GM12873 (cell line): ENCODE data around the gene SPINK9.

Experiments used
- TF ChIP-seq, protein P1 (sequence below): IDR thresholded peaks from 2 replicates; pipeline ENCODE4 v1.5.1; 2012; ENCODE audit warnings: low read depth, mild to moderate bottlenecking, moderate library complexity, low read length, control low read depth; ENCODE audit not compliant: insufficient read depth; ENCODE audit errors: missing control alignments

The SPINK9 gene

DNA sequence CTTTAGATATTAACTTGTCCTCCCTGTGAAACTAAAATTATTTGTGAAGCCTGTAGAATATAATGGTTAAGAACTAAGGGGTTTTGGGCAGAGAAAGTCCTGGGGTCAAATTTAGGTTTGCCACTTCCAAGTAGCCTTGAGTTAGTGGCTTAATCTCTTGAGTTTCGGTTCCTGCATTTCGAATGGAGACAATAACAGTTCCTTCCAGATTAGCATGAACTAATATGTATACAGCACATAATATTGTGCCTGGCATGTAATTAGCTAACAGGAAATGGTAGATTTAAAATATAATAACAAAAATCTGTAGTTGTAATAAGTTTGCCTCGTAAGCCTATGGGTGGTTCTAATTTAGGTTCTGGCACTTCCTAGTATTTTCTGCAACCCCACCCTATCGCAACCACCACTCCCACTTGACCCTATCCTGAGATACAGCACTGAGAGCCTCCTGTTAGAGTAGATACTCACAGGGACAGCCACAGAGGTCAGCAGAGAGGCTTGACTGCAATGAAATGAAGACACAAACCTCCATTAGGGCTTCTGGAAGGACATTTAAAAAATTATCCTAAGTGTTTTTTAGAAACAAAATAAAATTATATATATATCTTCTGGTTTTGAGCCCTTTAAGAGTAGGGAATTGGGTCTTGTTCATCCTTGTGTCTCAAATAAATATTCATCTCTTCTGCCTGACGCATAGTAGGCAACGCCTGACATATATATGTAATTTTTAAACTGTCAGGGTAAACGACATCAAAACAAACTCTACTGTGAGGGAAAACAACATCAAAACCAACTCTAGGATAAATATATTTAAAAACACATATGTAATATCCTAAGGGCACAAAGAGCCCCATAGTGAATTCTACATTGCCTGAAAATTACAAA is 8.5 kb downstream of the SPINK9 start:
- TF ChIP-seq, protein P1, sequence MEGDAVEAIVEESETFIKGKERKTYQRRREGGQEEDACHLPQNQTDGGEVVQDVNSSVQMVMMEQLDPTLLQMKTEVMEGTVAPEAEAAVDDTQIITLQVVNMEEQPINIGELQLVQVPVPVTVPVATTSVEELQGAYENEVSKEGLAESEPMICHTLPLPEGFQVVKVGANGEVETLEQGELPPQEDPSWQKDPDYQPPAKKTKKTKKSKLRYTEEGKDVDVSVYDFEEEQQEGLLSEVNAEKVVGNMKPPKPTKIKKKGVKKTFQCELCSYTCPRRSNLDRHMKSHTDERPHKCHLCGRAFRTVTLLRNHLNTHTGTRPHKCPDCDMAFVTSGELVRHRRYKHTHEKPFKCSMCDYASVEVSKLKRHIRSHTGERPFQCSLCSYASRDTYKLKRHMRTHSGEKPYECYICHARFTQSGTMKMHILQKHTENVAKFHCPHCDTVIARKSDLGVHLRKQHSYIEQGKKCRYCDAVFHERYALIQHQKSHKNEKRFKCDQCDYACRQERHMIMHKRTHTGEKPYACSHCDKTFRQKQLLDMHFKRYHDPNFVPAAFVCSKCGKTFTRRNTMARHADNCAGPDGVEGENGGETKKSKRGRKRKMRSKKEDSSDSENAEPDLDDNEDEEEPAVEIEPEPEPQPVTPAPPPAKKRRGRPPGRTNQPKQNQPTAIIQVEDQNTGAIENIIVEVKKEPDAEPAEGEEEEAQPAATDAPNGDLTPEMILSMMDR = no peak

DNA sequence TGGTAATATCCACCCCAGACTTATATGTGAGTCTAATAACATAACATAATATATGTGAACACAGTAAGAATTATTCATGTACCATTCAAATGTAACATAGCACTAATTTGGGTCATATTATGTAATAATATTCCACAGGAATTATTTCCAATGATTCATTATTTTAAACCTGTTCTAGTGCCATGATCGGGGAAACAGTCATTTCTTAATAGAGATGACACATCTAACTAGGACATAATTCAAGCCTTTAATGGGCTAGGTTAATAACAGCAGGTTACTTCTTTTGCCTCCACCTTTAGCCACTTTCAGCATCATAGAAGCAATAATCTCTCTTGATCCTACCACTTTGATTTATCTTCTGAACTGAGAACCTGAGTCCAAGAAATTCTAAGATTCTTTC is 12.3 kb downstream of the SPINK9 start:
- TF ChIP-seq, protein P1 = no peak

DNA sequence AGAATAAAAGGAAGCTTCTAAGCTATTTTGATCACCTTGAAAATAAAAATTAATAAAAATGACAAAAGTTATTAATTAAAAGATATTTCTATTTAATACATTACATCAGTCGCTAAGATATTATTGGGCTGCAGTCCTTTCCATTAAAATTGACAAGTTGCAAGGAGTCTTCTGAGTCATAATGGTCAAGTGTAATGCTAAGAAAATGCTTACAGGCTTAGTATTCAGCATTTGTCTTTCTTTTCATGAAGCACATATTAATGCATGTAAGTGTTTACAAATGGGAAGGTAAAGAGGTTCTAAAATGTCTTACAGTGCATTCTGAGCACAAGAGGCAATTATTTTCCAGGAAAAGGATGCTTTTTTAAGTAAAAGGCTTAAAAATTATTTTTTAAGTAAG is 17.3 kb downstream of the SPINK9 start:
- TF ChIP-seq, protein P1 = no peak

DNA sequence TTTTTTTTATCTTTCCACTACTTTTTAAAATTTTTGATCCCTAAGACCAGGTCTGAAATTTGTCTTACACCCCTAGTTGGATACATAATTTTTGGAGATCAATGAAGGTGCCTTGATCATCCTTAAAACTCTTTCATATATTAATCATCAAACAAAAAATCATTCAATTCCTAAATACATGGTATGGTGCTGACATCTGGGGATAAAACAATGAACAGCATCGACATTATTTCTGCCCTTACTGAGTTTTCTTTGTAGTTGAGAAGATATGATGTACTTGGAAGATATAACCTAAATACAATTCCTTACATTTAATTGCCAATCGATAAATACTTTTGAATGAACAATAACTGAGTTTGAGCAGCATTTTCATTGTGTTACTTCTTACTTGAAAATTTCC is 18.3 kb downstream of the SPINK9 start:
- TF ChIP-seq, protein P1 = no peak

DNA sequence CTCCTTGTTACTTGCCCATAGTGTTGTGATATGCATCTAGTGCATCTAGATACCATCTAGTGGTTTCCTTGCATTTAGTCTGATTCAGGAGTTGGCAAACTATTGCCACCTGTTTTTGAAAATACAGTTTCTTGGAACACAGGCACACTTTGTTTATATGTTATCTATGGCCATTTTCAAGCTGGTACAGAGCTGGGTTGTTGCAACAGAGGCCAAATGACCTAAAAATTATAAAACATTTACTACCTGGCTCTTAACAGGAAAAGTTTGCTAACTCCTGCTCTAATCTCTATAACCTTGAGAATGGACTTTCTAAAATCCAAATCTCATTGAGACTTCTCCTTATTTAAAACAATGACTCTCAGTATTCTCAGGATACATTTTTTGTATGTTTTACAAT is 29.0 kb downstream of the SPINK9 start:
- TF ChIP-seq, protein P1 = no peak

DNA sequence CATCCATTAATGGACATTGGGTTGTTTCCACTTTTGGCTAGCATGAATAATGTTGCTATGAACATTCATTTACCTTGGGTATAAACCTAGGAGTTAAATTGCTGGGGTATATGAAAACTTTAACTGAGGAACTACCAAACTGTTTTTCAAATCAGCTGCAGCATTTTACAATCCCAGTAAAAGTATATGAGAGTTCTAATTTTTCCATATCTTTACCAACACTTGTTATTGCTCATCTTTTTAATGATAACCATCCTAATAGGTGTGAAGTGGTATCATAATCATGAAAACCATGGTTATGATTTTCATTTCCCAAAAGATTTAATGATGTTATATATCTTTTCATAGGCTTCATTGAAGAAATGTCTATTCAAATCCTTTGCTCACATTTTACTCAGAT is 32.9 kb downstream of the SPINK9 start:
- TF ChIP-seq, protein P1 = no peak

DNA sequence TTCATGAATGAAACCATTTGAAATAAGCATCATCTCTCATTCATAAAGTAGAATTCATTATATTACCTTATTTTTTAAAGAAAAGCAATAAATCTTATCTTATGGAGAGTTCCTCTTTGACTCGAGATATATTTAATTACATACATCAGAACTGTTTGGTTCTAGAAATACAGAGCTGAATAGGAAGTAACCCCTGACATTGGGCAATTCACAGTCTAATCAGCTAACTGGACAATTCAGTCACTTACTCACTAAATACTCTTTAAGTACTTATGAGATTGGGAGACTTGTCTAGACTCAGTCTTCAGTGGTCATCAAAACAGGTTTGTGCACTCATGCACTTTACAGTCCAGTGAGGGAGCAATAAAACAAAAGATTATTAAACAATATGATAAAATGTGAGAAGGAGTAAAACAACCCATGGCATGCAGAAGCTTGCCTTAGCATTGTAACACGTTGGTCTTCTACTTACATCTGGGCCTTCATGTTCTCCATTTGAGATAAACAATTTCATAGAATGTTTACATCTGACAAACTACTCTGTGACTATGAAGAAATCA is 36.9 kb downstream of the SPINK9 start:
- TF ChIP-seq, protein P1 = no peak
